Measurements from ENCODE around the gene DNM3.
"Not testable (repeated sequence)": the region's sequence is repeated elsewhere in the genome, so short reads cannot be mapped to it uniquely, and the experiment has no call there.

Gene DNM3

DNA sequence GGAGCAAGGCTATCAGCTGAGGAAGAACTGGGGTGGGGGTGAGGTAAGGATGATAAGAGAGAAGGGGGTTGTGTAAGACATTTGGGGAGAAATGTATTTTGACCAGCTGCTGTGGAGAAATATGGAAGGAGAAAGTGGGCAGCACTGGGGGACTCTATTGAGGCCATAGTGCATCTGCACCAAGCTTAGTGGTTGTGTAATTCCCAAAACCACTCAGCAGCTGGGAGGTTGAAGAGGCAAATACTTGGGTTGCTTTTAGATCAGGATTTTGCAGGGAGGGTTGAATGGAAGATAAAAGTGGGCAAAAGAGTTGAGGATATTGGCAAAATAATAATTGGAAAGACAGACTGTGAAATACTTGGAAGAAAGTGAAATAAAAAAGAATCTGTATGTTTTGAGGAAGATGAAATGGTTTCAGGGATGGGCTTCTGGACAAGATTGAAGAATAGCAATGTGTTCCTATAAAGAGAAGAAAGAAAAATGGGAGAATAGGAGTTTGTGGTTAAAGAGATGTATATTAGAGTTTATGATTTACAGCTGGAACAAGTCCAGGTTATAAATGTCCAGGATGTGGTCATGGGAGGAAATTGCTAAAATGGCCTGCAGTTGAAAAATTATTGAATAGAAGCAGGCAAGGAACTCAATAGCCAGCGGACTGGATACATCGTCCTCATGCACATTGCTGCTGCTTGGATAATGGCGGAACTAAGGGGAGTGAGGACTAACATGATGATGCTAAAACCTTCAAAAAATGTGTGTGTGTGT lies 162.7 kb downstream of the DNM3 start:
- Mint-ChIP-seq H3K9me3 (no peaks in the 10 kb centered on the region), H3K4me3 (no peak overlapping the region), H3K27ac (ENCODE audit: low read depth) (no peak overlapping the region), H3K27me3 (no peaks in the 10 kb centered on the region), H3K4me1 (peaks cover 6% of the 10 kb centered on the region), H3K36me3 (ENCODE audit: insufficient read depth) (no peaks in the 10 kb centered on the region)
- ATAC-seq (replicated peaks; ENCODE audit: extremely low read depth, poor library complexity, severe bottlenecking) (no peak), DNase-seq (ENCODE audit: low spot score in 2 of 2) (no peak)

DNA sequence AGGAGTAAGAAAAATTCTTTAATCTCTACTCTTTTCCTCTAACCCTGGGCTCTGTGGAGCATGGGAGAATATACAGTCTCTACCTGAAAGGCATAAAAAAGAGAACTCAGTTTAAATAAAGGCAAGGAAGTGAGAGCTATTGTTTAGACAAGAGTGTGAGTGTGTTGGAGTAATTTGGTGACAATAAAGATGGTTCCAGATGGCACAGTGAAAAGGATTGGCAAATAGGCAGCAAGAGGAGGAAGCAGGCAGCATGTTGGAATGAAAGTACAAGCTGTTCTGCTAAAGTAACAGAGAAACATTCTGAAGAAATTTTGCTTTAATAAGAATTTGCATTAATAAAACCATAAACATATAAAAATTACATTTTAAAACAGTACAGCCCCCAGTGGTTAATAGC lies 163.4 kb downstream of the DNM3 start:
- H3K27ac Mint-ChIP-seq (ENCODE audit: low read depth), result no peak overlapping the region
- H3K4me1 Mint-ChIP-seq, result peaks cover 6% of the 10 kb centered on the region
- DNase-seq (ENCODE audit: low spot score in 2 of 2) (no peak), ATAC-seq (replicated peaks; ENCODE audit: extremely low read depth, poor library complexity, severe bottlenecking) (no peak)
- no peaks in the 10 kb centered on the region for H3K36me3 Mint-ChIP-seq (ENCODE audit: insufficient read depth)
- H3K9me3 Mint-ChIP-seq, result no peaks in the 10 kb centered on the region
- H3K4me3 Mint-ChIP-seq, result no peak overlapping the region
- H3K27me3 Mint-ChIP-seq, result no peaks in the 10 kb centered on the region

DNA sequence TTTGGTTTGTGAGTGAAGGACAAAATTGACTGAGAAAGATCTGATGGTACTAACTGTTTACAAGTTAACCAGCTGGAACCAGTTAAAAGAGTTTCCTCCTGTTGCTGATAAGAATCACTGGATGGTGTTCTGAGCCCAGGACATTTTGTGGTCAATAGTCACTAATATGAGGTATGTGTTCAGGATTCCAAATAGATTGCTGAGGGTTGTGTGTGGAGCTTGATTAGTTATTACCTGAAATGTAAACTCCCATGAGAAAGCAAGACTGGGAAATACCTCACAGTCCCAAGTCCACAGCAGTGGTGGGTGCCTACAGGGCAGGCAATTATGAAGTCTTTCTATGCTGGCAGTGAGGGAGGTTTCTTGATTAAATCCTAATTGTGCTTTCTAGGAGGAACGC lies 164.6 kb downstream of the DNM3 start:
- no peaks in the 10 kb centered on the region for H3K27me3 Mint-ChIP-seq
- no peak for ATAC-seq (replicated peaks; ENCODE audit: extremely low read depth, poor library complexity, severe bottlenecking)
- H3K4me3 Mint-ChIP-seq, result no peak overlapping the region
- no peak overlapping the region for H3K27ac Mint-ChIP-seq (ENCODE audit: low read depth)
- H3K9me3 Mint-ChIP-seq, result peaks cover 6% of the 10 kb centered on the region
- DNase-seq (ENCODE audit: low spot score in 2 of 2), result no peak
- no peaks in the 10 kb centered on the region for H3K36me3 Mint-ChIP-seq (ENCODE audit: insufficient read depth)
- H3K4me1 Mint-ChIP-seq, result peaks cover 6% of the 10 kb centered on the region

DNA sequence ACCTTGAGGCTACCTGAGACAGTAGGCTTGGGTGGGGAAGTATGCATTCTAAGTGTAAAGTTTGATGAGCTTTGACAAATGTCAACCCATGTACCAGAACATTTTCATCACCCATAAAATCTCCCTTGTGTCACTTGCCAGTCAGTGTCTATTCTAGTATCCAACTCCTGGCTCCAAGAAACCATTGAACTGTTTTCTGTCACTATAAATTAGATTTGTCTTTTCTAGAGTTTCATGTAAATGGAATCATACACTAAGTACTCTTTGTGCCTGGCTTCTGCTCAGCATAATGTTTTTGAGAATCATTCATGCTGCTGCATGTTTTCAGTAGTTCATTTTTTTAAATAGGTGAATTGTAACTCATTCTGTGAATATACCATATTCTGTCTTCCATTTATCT lies 165.4 kb downstream of the DNM3 start:
- no peak overlapping the region for H3K4me3 Mint-ChIP-seq
- H3K27me3 Mint-ChIP-seq, result no peaks in the 10 kb centered on the region
- H3K27ac Mint-ChIP-seq (ENCODE audit: low read depth), result no peak overlapping the region
- peaks cover 6% of the 10 kb centered on the region for H3K9me3 Mint-ChIP-seq
- ATAC-seq (replicated peaks; ENCODE audit: extremely low read depth, poor library complexity, severe bottlenecking), result no peak
- no peak for DNase-seq (ENCODE audit: low spot score in 2 of 2)
- no peaks in the 10 kb centered on the region for H3K36me3 Mint-ChIP-seq (ENCODE audit: insufficient read depth)
- peaks cover 6% of the 10 kb centered on the region for H3K4me1 Mint-ChIP-seq

DNA sequence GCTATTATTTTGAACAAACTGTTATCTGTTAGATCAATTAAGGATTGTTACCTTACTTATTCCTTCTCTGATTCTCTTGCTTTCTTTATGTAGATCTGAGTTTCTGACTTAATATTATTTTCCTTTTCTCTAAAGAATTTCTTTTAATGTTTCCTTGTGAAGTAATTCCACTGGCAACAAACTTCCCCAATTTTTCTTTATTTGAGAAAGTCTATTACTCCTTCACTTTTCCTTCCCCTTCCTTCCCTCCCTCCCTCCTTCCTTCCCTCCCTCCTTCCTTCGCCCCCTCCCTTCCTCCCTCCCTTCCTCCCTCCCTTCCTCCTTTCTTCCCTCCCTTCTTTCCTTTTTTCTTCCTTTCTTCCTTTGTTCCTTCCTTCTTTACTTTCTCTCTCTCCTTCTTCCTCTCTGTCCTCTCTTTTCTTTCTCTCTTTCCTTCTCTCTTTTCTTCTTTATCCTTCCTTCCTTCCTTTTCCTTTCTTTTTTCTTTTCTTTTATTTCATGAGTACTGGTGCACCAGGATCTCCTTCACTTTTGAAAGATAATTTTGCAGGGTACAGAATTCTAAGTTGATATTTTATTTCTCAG lies 177.5 kb downstream of the DNM3 start:
- no peak overlapping the region for H3K4me3 Mint-ChIP-seq
- no peak for DNase-seq (ENCODE audit: low spot score in 2 of 2)
- peaks cover 2% of the 10 kb centered on the region for H3K36me3 Mint-ChIP-seq (ENCODE audit: insufficient read depth)
- no peaks in the 10 kb centered on the region for H3K4me1 Mint-ChIP-seq
- ATAC-seq (replicated peaks; ENCODE audit: extremely low read depth, poor library complexity, severe bottlenecking), result no peak
- H3K9me3 Mint-ChIP-seq, result no peaks in the 10 kb centered on the region
- peak overlapping the region; percentile 6 for H3K27ac Mint-ChIP-seq (ENCODE audit: low read depth)
- peaks cover 66% of the 10 kb centered on the region for H3K27me3 Mint-ChIP-seq

DNA sequence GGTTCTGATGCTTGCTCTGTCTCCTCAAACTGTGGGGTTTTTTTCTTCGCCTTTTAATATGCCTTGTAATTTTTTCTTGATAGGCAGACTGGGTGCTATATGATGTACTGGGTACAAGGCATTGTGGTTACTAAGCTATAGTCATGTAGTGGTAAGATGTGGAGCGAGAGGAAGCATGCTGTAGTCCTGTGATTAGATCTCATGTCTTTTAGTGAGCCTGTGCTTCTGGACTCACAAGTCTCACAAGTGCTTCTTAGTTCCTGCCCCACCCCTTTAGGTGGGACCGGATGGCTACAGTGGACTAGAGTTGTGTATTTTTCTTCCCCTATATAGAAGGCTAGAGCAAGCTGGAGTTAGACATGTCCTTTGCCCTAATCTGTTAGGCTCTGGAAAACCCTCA lies 178.7 kb downstream of the DNM3 start:
- no peak for ATAC-seq (replicated peaks; ENCODE audit: extremely low read depth, poor library complexity, severe bottlenecking)
- no peak for DNase-seq (ENCODE audit: low spot score in 2 of 2)
- Mint-ChIP-seq H3K36me3 (ENCODE audit: insufficient read depth) (peaks cover 2% of the 10 kb centered on the region), H3K27me3 (peaks cover 61% of the 10 kb centered on the region), H3K4me3 (no peak overlapping the region), H3K27ac (ENCODE audit: low read depth) (no peak overlapping the region), H3K4me1 (no peaks in the 10 kb centered on the region), H3K9me3 (no peaks in the 10 kb centered on the region)

DNA sequence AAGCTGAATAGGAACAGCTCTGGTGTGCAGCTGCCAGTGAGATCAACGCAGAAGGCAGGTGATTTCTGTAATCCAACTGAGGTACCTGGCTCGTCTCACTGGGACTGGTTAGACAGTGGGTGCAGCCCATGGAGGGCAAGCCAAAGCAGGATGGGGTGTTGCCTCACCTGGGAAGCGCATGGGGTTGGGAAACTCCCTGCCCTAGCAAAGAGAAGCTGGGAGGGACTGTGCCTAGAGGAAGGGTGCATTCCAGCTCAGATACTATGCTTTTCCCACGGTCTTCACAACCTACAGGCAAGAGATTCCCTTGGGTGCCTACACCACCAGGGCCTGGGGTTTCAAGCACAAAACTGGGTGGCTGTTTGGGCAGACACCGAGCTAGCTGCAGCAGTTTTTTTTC lies 183.2 kb downstream of the DNM3 start:
- DNase-seq (ENCODE audit: low spot score in 2 of 2), result no peak
- no peaks in the 10 kb centered on the region for H3K4me1 Mint-ChIP-seq

DNA sequence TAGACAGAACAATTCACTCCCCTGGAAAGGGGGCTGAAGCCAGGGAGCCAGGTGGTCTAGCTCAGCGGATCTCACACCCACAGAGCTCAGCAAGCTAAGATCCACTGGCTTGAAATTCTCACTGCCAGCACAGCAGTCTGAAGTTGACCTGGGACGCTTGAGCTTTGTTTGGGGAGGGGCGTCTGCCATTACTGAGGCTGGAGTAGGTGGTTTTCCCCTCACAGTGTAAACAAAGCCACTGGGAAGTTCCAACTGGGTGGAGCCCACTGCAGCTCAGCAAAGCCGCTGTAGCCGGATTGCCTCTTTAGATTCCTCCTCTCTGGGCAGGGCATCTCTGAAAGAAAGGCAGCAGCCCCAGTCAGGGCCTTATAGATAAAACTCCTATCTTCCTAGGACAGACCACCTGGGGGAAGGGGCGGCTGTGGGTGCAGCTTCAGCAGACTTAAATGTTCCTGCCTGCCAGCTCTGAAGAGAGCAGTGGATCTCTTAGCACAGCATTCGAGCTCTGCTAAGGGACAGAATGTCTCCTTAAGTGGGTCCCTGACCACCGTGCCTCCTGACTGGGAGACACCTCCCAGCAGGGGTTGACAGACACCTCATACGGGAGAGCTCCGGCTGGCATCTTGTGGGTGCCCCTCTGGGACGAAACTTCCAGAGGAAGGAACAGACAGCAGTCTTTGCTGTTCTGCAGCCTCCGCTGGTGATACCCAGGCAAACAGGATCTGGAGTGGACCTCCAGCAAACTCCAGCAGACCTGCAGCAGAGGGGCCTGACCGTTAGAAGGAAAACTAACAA lies 183.8 kb downstream of the DNM3 start:
- not testable (repeated sequence) for DNase-seq (ENCODE audit: low spot score in 2 of 2); H3K4me1 Mint-ChIP-seq; H3K4me3 Mint-ChIP-seq; ATAC-seq (replicated peaks; ENCODE audit: extremely low read depth, poor library complexity, severe bottlenecking); H3K36me3 Mint-ChIP-seq (ENCODE audit: insufficient read depth); H3K27ac Mint-ChIP-seq (ENCODE audit: low read depth); H3K9me3 Mint-ChIP-seq
- H3K27me3 Mint-ChIP-seq, result peaks cover 52% of the 10 kb centered on the region

More for the DNA sequence above, 183.2 kb downstream of the DNM3 start:
- ATAC-seq (replicated peaks; ENCODE audit: extremely low read depth, poor library complexity, severe bottlenecking), result no peak
- Mint-ChIP-seq H3K27me3 (peaks cover 58% of the 10 kb centered on the region), H3K9me3 (no peaks in the 10 kb centered on the region), H3K27ac (ENCODE audit: low read depth) (no peak overlapping the region), H3K4me3 (no peak overlapping the region), H3K36me3 (ENCODE audit: insufficient read depth) (peaks cover 4% of the 10 kb centered on the region)

DNA sequence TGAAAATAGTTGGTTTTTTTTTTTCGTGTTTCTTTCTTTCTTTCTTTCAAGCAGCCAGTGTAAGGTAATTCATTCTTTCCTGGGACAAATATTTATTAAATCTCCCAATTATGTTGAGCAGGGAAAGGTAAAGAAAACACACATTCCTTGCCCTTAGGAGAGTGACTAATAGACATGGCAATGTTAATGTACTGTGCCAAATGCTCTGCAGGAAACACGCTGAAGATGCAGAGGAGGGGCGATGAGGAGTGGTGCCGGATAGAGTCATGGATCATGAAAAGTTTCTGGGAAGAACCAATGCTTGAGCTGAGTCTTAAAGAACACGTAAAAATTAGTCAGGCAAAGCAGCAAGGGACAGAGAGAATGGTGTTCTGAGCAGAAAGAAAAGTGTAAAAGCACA lies 199.2 kb downstream of the DNM3 start:
- no peak for ATAC-seq (replicated peaks; ENCODE audit: extremely low read depth, poor library complexity, severe bottlenecking)
- DNase-seq (ENCODE audit: low spot score in 2 of 2), result no peak
- Mint-ChIP-seq H3K4me3 (no peak overlapping the region), H3K4me1 (peaks cover 8% of the 10 kb centered on the region), H3K27ac (ENCODE audit: low read depth) (no peak overlapping the region), H3K36me3 (ENCODE audit: insufficient read depth) (no peaks in the 10 kb centered on the region), H3K27me3 (no peaks in the 10 kb centered on the region), H3K9me3 (peaks cover 5% of the 10 kb centered on the region)

DNA sequence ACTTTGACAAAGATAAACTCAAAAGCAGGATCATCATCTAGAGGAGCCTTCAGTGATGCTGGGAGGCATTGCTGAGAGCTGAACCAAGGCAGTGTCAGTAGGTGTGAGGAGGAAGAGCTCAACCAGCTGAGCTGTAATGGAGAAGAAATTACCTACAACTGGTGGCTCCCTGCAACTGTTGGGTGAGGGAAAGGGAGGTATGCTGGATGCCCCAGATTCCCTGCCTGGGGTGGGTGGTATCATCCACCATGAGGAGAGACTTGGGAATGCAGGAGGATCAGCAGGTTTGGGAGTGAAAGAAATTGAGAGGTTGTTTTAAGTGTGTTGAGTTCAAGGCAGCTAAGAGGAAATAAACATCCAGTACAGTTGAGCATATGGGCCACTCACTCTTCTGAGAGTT lies 199.8 kb downstream of the DNM3 start:
- DNase-seq (ENCODE audit: low spot score in 2 of 2) (no peak), ATAC-seq (replicated peaks; ENCODE audit: extremely low read depth, poor library complexity, severe bottlenecking) (no peak)
- no peaks in the 10 kb centered on the region for H3K36me3 Mint-ChIP-seq (ENCODE audit: insufficient read depth)
- H3K27me3 Mint-ChIP-seq, result no peaks in the 10 kb centered on the region
- peaks cover 8% of the 10 kb centered on the region for H3K4me1 Mint-ChIP-seq
- no peak overlapping the region for H3K4me3 Mint-ChIP-seq
- H3K9me3 Mint-ChIP-seq, result peaks cover 5% of the 10 kb centered on the region
- H3K27ac Mint-ChIP-seq (ENCODE audit: low read depth), result no peak overlapping the region

DNA sequence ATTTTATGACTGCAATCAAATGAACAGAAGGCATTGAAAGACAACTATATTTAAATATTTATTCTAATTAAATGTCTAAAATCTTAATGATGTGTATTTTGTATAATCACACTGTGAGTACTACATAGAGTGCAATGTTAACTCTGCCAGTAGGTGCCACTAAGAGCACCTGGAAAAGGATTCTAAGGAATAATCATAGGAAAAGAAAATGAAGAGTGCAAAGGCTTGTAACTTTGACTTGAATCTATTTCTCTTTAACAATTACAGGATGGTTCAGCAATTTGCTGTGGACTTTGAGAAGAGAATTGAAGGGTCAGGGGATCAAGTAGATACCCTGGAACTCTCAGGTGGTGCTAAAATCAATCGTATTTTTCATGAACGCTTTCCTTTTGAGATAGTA lies 200.4 kb downstream of the DNM3 start:
- DNase-seq (ENCODE audit: low spot score in 2 of 2) (no peak), ATAC-seq (replicated peaks; ENCODE audit: extremely low read depth, poor library complexity, severe bottlenecking) (no peak)
- H3K27ac Mint-ChIP-seq (ENCODE audit: low read depth), result no peak overlapping the region
- no peaks in the 10 kb centered on the region for H3K27me3 Mint-ChIP-seq
- no peak overlapping the region for H3K4me3 Mint-ChIP-seq
- H3K36me3 Mint-ChIP-seq (ENCODE audit: insufficient read depth), result no peaks in the 10 kb centered on the region
- peaks cover 8% of the 10 kb centered on the region for H3K4me1 Mint-ChIP-seq
- H3K9me3 Mint-ChIP-seq, result peaks cover 5% of the 10 kb centered on the region

DNA sequence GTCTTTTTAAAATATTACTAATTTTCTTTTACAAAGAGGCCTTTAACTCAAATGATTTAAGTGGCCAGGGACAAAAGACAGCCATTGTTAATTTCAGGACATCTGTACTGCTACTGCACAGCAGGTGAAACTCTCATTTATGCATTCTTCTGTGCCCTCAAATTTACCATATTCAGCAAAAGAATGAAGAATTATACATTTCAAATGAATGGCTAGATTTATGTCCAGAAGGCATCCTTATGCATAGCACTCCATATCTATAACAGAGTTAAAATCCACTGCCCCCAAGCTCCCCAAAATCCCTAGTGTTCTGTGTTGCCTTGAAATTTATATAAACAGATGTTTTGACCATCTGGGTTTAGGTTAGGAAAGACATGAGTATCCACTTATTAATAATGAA lies 202.6 kb downstream of the DNM3 start:
- Mint-ChIP-seq H3K27me3 (no peaks in the 10 kb centered on the region), H3K4me3 (no peak overlapping the region), H3K4me1 (peaks cover 8% of the 10 kb centered on the region), H3K36me3 (ENCODE audit: insufficient read depth) (no peaks in the 10 kb centered on the region), H3K27ac (ENCODE audit: low read depth) (no peak overlapping the region), H3K9me3 (peaks cover 5% of the 10 kb centered on the region)
- DNase-seq (ENCODE audit: low spot score in 2 of 2) (no peak), ATAC-seq (replicated peaks; ENCODE audit: extremely low read depth, poor library complexity, severe bottlenecking) (no peak)

DNA sequence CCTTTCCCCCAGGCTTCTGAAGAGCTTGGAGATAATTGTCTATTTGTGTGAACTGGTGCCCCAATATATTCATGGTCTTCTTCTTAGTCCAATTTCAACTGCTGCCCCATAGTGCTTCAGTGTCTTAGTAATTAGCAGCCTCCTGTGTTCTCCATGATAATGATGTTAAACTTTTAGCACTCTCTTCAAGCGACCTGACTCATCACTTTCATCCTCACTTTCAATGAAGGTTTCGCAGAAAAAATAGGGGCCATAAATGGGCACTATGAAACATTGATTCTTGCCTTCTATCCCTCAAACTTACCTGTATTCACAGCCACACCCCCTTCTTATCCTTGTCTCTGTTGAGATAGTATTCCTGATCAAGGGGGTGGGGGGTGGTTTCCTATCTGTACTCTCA lies 210.6 kb downstream of the DNM3 start:
- DNase-seq (ENCODE audit: low spot score in 2 of 2) (no peak), ATAC-seq (replicated peaks; ENCODE audit: extremely low read depth, poor library complexity, severe bottlenecking) (no peak)
- no peaks in the 10 kb centered on the region for H3K9me3 Mint-ChIP-seq
- H3K27me3 Mint-ChIP-seq, result no peaks in the 10 kb centered on the region
- H3K36me3 Mint-ChIP-seq (ENCODE audit: insufficient read depth), result no peaks in the 10 kb centered on the region
- H3K4me1 Mint-ChIP-seq, result no peaks in the 10 kb centered on the region
- H3K4me3 Mint-ChIP-seq, result no peak overlapping the region
- H3K27ac Mint-ChIP-seq (ENCODE audit: low read depth), result no peak overlapping the region

Data from central memory CD8-positive, alpha-beta T cell (primary cell).